ENCODE measurements around the gene NDC80.
"Not testable (repeated sequence)": the region's sequence is repeated elsewhere in the genome, so short reads cannot be mapped to it uniquely, and the experiment has no call there.

NDC80 gene

GRCh38 chr18:2541925-2542563 is 29.3 kb upstream of the NDC80 start:
- H3K9me3 Mint-ChIP-seq, H3K4me3 Mint-ChIP-seq: not testable (repeated sequence)

GRCh38 chr18:2545155-2545554 is 26.2 kb upstream of the NDC80 start:
- Mint-ChIP-seq H3K4me3 (no peak overlapping the region), H3K27me3 (no peaks in the 10 kb centered on the region), H3K36me3 (ENCODE audit: low read depth) (peaks cover 18% of the 10 kb centered on the region), H3K27ac (no peak overlapping the region), H3K4me1 (ENCODE audit: low read depth) (peaks cover 4% of the 10 kb centered on the region), H3K9me3 (no peaks in the 10 kb centered on the region)

More at GRCh38 chr18:2541925-2542563, 29.3 kb upstream of the NDC80 start:
- H3K36me3 Mint-ChIP-seq (ENCODE audit: low read depth) = peaks cover 25% of the 10 kb centered on the region
- not testable (repeated sequence) for H3K4me1 Mint-ChIP-seq (ENCODE audit: low read depth); H3K27me3 Mint-ChIP-seq; H3K27ac Mint-ChIP-seq

GRCh38 chr18:2547477-2548087 is 23.8 kb upstream of the NDC80 start:
- H3K27ac Mint-ChIP-seq = no peak overlapping the region
- H3K4me1 Mint-ChIP-seq (ENCODE audit: low read depth) = peaks cover 4% of the 10 kb centered on the region
- peaks cover 31% of the 10 kb centered on the region for H3K36me3 Mint-ChIP-seq (ENCODE audit: low read depth)

GRCh38 chr18:2549462-2549861 is 21.9 kb upstream of the NDC80 start:
- H3K27ac Mint-ChIP-seq = no peak overlapping the region
- H3K4me3 Mint-ChIP-seq = no peak overlapping the region
- peaks cover 4% of the 10 kb centered on the region for H3K4me1 Mint-ChIP-seq (ENCODE audit: low read depth)
- no peaks in the 10 kb centered on the region for H3K9me3 Mint-ChIP-seq
- H3K36me3 Mint-ChIP-seq (ENCODE audit: low read depth) = peaks cover 36% of the 10 kb centered on the region
- H3K27me3 Mint-ChIP-seq = no peaks in the 10 kb centered on the region

More at GRCh38 chr18:2547477-2548087, 23.8 kb upstream of the NDC80 start:
- Mint-ChIP-seq H3K9me3 (no peaks in the 10 kb centered on the region), H3K27me3 (no peaks in the 10 kb centered on the region), H3K4me3 (no peak overlapping the region)

- Mint-ChIP-seq H3K27ac (no peak overlapping the region), H3K4me1 (ENCODE audit: low read depth) (peaks cover 4% of the 10 kb centered on the region), H3K9me3 (no peaks in the 10 kb centered on the region), H3K36me3 (ENCODE audit: low read depth) (peaks cover 40% of the 10 kb centered on the region), H3K4me3 (no peak overlapping the region), H3K27me3 (no peaks in the 10 kb centered on the region)
These were observed 19.9 kb upstream of the NDC80 start for GRCh38 chr18:2551425-2551824.

- Mint-ChIP-seq H3K9me3 (no peaks in the 10 kb centered on the region), H3K4me3 (no peak overlapping the region), H3K27ac (no peak overlapping the region), H3K27me3 (no peaks in the 10 kb centered on the region), H3K4me1 (ENCODE audit: low read depth) (no peaks in the 10 kb centered on the region), H3K36me3 (ENCODE audit: low read depth) (peaks cover 37% of the 10 kb centered on the region)
These were observed 16.7 kb upstream of the NDC80 start for GRCh38 chr18:2554696-2555095.

- Mint-ChIP-seq H3K27me3 (no peaks in the 10 kb centered on the region), H3K4me1 (ENCODE audit: low read depth) (no peaks in the 10 kb centered on the region), H3K9me3 (no peaks in the 10 kb centered on the region), H3K36me3 (ENCODE audit: low read depth) (peaks cover 28% of the 10 kb centered on the region), H3K27ac (no peak overlapping the region), H3K4me3 (no peak overlapping the region)
These were observed 15.5 kb upstream of the NDC80 start for GRCh38 chr18:2555895-2556294.

- H3K9me3 Mint-ChIP-seq = no peaks in the 10 kb centered on the region
- no peak overlapping the region for H3K4me3 Mint-ChIP-seq
- no peak overlapping the region for H3K27ac Mint-ChIP-seq
- H3K36me3 Mint-ChIP-seq (ENCODE audit: low read depth) = peaks cover 34% of the 10 kb centered on the region
- H3K4me1 Mint-ChIP-seq (ENCODE audit: low read depth) = no peaks in the 10 kb centered on the region
- no peaks in the 10 kb centered on the region for H3K27me3 Mint-ChIP-seq
These were observed 13.8 kb upstream of the NDC80 start for GRCh38 chr18:2557536-2557935.

GRCh38 chr18:2559249-2559648 is 12.1 kb upstream of the NDC80 start:
- H3K4me3 Mint-ChIP-seq = no peak overlapping the region
- peaks cover 35% of the 10 kb centered on the region for H3K36me3 Mint-ChIP-seq (ENCODE audit: low read depth)
- H3K9me3 Mint-ChIP-seq = no peaks in the 10 kb centered on the region
- H3K4me1 Mint-ChIP-seq (ENCODE audit: low read depth) = no peaks in the 10 kb centered on the region
- no peak overlapping the region for H3K27ac Mint-ChIP-seq
- H3K27me3 Mint-ChIP-seq = no peaks in the 10 kb centered on the region

- peaks cover 56% of the 10 kb centered on the region for H3K36me3 Mint-ChIP-seq (ENCODE audit: low read depth)
- no peak overlapping the region for H3K4me3 Mint-ChIP-seq
- no peak overlapping the region for H3K27ac Mint-ChIP-seq
- no peaks in the 10 kb centered on the region for H3K9me3 Mint-ChIP-seq
- peaks cover 33% of the 10 kb centered on the region for H3K4me1 Mint-ChIP-seq (ENCODE audit: low read depth)
- no peaks in the 10 kb centered on the region for H3K27me3 Mint-ChIP-seq
These were observed 7.0 kb upstream of the NDC80 start for GRCh38 chr18:2564373-2564772.

- peaks cover 47% of the 10 kb centered on the region for H3K36me3 Mint-ChIP-seq (ENCODE audit: low read depth)
- H3K27ac Mint-ChIP-seq = no peak overlapping the region
- H3K4me3 Mint-ChIP-seq = no peak overlapping the region
- no peaks in the 10 kb centered on the region for H3K27me3 Mint-ChIP-seq
- no peaks in the 10 kb centered on the region for H3K9me3 Mint-ChIP-seq
- H3K4me1 Mint-ChIP-seq (ENCODE audit: low read depth) = peaks cover 55% of the 10 kb centered on the region
These were observed 3.2 kb upstream of the NDC80 start for GRCh38 chr18:2568129-2568528.

- Mint-ChIP-seq H3K36me3 (ENCODE audit: low read depth) (peaks cover 45% of the 10 kb centered on the region), H3K4me3 (peak overlapping the region; percentile 94), H3K27ac (no peak overlapping the region), H3K4me1 (ENCODE audit: low read depth) (peaks cover 60% of the 10 kb centered on the region), H3K27me3 (no peaks in the 10 kb centered on the region), H3K9me3 (no peaks in the 10 kb centered on the region)
These were observed 2.8 kb upstream of the NDC80 start for GRCh38 chr18:2568605-2569004.

GRCh38 chr18:2569338-2570207 is 1.8 kb upstream of the NDC80 start:
- Mint-ChIP-seq H3K4me3 (peak overlapping the region; percentile 94), H3K27ac (peak overlapping the region; percentile 46), H3K4me1 (ENCODE audit: low read depth) (peaks cover 62% of the 10 kb centered on the region), H3K27me3 (no peaks in the 10 kb centered on the region), H3K36me3 (ENCODE audit: low read depth) (peaks cover 46% of the 10 kb centered on the region), H3K9me3 (no peaks in the 10 kb centered on the region)

GRCh38 chr18:2570772-2571199 is 571 bp upstream of the NDC80 start:
- peaks cover 56% of the 10 kb centered on the region for H3K4me1 Mint-ChIP-seq (ENCODE audit: low read depth)
- peak overlapping the region; percentile 94 for H3K4me3 Mint-ChIP-seq
- H3K27me3 Mint-ChIP-seq = no peaks in the 10 kb centered on the region
- H3K27ac Mint-ChIP-seq = peak overlapping the region; percentile 95
- peaks cover 45% of the 10 kb centered on the region for H3K36me3 Mint-ChIP-seq (ENCODE audit: low read depth)
- no peaks in the 10 kb centered on the region for H3K9me3 Mint-ChIP-seq

GRCh38 chr18:2572171-2572569 is 813 bp downstream of the NDC80 start:
- Mint-ChIP-seq H3K27ac (peak overlapping the region; percentile 95), H3K36me3 (ENCODE audit: low read depth) (peaks cover 47% of the 10 kb centered on the region), H3K4me1 (ENCODE audit: low read depth) (peaks cover 56% of the 10 kb centered on the region), H3K9me3 (no peaks in the 10 kb centered on the region), H3K27me3 (no peaks in the 10 kb centered on the region), H3K4me3 (peak overlapping the region; percentile 94)

Data from stimulated activated naive CD8-positive, alpha-beta T cell treated with anti-CD3 and anti-CD28 coated beads, Interleukin-15, Interleukin-2, amounts not matched to agents 100 ng/mL and 50 ng/mL, for 24 hours (primary cell).